ENCODE results near the gene NPNT.
A peak's percentile ranks its signal among the peaks of the same experiment; 100 is the strongest.
"Not testable (repeated sequence)": the region's sequence is repeated elsewhere in the genome, so short reads cannot be mapped to it uniquely, and the experiment has no call there.

Gene NPNT

DNA sequence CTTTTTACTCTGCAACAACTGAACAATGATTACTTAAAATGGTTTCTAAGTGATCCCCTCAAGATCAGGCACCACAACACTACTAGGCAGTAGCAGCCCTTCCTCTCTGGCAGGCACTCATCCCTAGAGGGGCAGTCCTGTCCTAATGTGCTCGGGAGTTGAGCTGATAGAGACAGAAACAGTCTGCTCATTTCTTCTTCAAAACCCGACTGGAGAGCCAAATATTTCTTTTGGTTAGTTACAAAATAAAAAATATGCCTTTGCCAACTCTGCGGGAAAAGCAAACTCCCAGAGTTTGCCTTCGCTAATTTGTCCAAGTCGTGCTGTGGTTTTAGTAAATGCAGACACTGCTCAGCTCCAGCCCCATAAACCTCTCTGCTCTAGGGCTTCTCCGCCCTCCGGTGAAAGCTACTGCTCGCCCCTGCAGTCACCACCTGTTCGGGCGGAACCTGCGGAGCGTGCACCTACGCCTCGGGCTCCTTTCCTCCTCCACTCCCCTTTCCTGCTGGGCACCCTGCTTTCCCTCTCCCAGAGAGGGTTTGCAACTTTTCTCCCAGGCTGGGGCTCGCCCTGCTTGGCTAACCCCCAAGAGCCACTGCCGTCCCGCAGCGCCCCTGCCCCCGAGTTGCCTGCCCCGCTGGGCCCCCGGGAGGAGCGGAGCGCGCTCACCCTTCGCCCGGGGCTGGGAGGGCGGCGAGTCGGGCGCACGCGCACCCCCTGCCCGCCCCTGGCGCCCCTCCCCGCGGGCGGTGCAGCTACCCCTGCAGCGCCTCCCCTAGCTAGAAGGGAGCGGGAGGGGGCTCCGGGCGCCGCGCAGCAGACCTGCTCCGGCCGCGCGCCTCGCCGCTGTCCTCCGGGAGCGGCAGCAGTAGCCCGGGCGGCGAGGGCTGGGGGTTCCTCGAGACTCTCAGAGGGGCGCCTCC is at the start of gene NPNT:
Gene NPNT (plus strand): TSS at position 812 of the 923 bp plus-strand sequence. CDS start 182 bp downstream, outside the sequence.
- peak within 1 kb of the TSS; percentile 54 for H3K4me3 ChIP-seq (ENCODE audit: low read depth, low read length)
- DNase-seq (ENCODE audit: low read depth) = peak; percentile 30

GRCh38 chr4:105845559-105845958 is 49.7 kb upstream of the NPNT start:
- no peak for DNase-seq (ENCODE audit: low read depth)
- no peak overlapping the region for H3K4me3 ChIP-seq (ENCODE audit: low read depth, low read length)
- TF ChIP-seq, protein P1, sequence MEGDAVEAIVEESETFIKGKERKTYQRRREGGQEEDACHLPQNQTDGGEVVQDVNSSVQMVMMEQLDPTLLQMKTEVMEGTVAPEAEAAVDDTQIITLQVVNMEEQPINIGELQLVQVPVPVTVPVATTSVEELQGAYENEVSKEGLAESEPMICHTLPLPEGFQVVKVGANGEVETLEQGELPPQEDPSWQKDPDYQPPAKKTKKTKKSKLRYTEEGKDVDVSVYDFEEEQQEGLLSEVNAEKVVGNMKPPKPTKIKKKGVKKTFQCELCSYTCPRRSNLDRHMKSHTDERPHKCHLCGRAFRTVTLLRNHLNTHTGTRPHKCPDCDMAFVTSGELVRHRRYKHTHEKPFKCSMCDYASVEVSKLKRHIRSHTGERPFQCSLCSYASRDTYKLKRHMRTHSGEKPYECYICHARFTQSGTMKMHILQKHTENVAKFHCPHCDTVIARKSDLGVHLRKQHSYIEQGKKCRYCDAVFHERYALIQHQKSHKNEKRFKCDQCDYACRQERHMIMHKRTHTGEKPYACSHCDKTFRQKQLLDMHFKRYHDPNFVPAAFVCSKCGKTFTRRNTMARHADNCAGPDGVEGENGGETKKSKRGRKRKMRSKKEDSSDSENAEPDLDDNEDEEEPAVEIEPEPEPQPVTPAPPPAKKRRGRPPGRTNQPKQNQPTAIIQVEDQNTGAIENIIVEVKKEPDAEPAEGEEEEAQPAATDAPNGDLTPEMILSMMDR (IDR thresholded peaks at IDR 0.05; ENCODE audit: insufficient read depth, low read depth, low read length, missing control alignments) = no peak

More for the DNA sequence above, at the start of gene NPNT:
- TF ChIP-seq, protein P1 (IDR thresholded peaks at IDR 0.05; ENCODE audit: insufficient read depth, low read depth, low read length, missing control alignments) = no peak

DNA sequence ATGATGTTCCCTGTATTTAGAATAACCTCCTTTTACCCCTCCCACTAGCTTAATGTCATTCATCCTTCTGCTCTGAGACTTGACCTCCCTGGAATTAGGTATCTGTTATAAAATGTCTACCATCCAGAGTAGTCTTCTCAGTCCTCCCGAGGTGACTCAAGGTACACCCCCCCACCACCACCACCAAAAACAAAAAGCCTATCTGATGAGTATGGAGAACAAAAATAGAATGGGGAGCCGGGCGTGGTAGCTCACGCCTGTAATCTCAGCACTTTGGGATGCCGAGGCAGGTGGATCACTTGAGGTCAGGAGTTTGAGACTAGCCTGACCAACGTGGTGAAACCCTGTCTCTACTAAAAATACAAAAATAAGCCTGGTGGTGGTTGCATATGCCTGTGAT is 46.9 kb upstream of the NPNT start:
- not testable (repeated sequence) for H3K4me3 ChIP-seq (ENCODE audit: low read depth, low read length); DNase-seq (ENCODE audit: low read depth)

DNA sequence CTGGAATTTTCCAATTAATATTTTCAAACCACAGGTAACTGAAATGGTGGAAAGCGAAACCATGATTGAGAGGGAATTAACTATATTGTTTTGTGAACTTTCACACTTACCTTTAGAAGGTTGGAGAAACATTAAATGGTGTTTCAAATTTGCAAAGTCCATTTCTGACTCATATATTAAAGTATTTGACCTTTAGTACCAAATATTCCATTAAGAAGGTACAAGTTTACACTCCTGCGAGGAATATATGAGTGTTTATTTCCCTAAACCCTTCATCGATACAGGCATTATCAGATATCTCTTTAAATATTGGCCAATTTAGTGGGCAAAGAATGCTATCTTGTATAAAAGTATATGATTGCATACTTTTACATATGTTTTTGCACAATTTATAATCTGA is 44.1 kb upstream of the NPNT start:
- no peak for DNase-seq (ENCODE audit: low read depth)
- H3K4me3 ChIP-seq (ENCODE audit: low read depth, low read length) = no peak overlapping the region
- TF ChIP-seq, protein P1 (IDR thresholded peaks at IDR 0.05; ENCODE audit: insufficient read depth, low read depth, low read length, missing control alignments) = no peak

GRCh38 chr4:105852230-105852629 is 43.0 kb upstream of the NPNT start:
- not testable (repeated sequence) for H3K4me3 ChIP-seq (ENCODE audit: low read depth, low read length); DNase-seq (ENCODE audit: low read depth)

DNA sequence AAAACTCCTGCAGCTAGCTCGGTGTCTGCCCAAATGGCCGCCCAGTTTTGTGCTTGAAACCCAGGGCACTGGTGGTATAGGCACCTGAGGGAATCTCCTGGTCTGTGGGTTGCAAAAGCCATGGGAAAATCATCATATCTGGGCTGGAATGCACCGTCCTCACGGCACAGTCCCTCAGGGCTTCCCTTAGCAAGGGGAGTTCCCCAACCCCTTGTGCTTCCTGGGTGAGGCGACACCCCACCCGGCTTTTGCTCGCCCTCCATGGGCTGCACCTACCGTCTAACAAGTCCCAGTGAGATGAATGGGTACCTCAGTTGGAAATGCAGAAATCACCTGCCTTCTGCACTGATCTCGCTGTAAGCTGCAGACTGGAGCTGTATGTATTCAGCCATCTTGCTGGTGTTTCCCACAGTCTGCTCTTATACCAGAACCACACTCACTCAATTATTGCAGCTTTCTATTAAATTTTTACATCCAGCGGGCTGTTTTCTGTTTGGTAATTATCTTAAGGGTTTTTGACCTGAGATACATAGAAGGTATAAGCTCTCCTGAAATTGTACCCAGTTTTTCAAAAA is 36.7 kb upstream of the NPNT start:
- no peak overlapping the region for H3K4me3 ChIP-seq (ENCODE audit: low read depth, low read length)
- DNase-seq (ENCODE audit: low read depth) = peak; percentile 62
- TF ChIP-seq, protein P1 (IDR thresholded peaks at IDR 0.05; ENCODE audit: insufficient read depth, low read depth, low read length, missing control alignments) = no peak

DNA sequence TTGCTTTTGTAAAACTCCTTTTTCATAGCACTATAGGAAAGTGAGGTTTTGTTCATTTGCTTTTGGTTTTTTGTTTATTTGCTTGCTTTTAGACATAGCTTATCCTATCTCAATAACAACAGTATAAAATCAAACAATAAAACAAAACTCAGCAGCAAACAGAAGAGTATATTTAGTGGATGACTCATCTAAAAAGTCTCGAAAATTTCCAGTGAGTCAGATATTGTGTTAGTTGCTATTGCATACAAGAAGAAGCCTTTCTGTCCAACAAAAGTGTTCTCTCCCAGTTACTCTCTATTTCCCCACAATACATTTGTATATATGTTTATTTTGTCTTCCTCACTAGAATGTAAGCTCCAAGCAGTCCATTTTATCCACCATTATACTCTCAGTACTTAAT is 36.0 kb upstream of the NPNT start:
- TF ChIP-seq, protein P1 (IDR thresholded peaks at IDR 0.05; ENCODE audit: insufficient read depth, low read depth, low read length, missing control alignments) = no peak
- peak; percentile 26 for DNase-seq (ENCODE audit: low read depth)
- no peak overlapping the region for H3K4me3 ChIP-seq (ENCODE audit: low read depth, low read length)
